ENCODE measurements around the gene DNAH1. TPM values are rescaled to one million over a fixed set of nuclear protein-coding genes. Genes with fewer than 3 reads are reported as not detected.

The DNAH1 gene
- total RNA-seq, 1 donor from 2014 or later, result 11.2 TPM

DNA sequence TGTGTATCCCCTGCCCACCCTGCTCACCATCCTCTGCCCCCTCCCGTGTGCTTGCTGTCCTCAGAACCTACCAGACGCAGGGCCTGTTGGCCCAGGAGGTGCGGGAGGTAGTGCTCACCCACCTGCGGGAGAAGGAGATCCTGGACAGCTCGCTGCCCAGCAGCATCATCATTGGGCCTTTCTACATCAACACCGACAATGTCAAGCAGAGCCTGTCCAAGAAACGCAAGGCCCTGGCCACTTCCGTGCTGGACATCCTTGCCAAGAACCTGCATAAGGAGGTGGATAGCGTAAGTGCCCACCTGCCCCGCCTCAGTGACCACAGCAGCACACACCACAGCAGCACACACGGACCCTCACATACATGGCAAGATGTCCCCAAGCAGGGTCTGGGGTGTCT, 33.0 kb downstream of the DNAH1 start:
- intact Hi-C loops (cut with DNase I), result no loop called here
- Histone ChIP-seq H3K4me3 (no peak overlapping the region), H3K27ac (no peak overlapping the region), H3K9me3 (no peaks in the 10 kb centered on the region), H3K36me3 (peaks cover 20% of the 10 kb centered on the region), H3K4me1 (no peaks in the 10 kb centered on the region), H3K27me3 (no peaks in the 10 kb centered on the region)
- TF ChIP-seq, protein P1, sequence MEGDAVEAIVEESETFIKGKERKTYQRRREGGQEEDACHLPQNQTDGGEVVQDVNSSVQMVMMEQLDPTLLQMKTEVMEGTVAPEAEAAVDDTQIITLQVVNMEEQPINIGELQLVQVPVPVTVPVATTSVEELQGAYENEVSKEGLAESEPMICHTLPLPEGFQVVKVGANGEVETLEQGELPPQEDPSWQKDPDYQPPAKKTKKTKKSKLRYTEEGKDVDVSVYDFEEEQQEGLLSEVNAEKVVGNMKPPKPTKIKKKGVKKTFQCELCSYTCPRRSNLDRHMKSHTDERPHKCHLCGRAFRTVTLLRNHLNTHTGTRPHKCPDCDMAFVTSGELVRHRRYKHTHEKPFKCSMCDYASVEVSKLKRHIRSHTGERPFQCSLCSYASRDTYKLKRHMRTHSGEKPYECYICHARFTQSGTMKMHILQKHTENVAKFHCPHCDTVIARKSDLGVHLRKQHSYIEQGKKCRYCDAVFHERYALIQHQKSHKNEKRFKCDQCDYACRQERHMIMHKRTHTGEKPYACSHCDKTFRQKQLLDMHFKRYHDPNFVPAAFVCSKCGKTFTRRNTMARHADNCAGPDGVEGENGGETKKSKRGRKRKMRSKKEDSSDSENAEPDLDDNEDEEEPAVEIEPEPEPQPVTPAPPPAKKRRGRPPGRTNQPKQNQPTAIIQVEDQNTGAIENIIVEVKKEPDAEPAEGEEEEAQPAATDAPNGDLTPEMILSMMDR (IDR thresholded peaks at IDR 0.05), result no peak
- DNase-seq, result no peak
- no peak for ATAC-seq

DNA sequence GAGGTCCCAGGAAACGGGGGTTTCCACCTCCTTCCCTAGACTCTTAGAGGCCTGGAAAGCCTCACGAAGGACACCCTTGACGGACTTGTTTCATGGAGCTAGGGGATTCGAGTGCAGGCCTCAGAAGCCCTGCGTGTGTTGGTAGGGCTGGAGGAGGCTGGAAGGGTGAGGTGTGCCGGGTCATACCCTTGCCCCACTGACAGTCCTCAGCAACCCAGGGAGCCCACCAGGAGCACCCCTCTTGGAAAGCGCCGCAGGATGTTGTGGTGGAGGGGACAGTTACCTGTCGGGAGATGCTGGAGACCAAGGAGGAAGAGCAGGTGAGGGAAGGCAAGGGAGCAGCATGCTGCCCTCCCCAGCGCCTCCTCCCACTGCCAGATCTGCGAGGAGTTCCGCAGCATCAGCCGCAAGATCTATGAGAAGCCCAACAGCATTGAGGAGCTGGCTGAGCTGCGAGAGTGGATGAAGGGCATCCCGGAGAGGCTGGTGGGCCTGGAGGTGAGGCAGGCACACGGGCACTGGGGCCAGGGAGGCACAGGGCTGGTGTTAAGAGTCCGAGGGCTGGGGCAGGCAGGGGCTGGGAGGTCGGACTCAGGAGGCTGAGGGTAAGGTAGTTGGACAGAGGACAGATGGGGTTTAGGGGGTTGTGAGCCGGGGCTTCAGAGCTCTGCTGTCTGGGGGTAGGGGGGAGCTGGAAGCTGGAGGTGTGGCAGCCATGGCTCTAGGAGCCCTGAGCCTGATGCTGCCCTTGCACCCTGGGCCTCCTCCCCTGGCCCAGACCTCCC, 33.7 kb downstream of the DNAH1 start:
- Histone ChIP-seq H3K4me3 (no peak overlapping the region), H3K27me3 (no peaks in the 10 kb centered on the region), H3K27ac (no peak overlapping the region), H3K4me1 (no peaks in the 10 kb centered on the region), H3K9me3 (no peaks in the 10 kb centered on the region), H3K36me3 (peaks cover 26% of the 10 kb centered on the region)
- intact Hi-C loops (cut with DNase I), result no loop called here
- ATAC-seq (no peak), DNase-seq (no peak)
- TF ChIP-seq, protein P1 (IDR thresholded peaks at IDR 0.05), result no peak

DNA sequence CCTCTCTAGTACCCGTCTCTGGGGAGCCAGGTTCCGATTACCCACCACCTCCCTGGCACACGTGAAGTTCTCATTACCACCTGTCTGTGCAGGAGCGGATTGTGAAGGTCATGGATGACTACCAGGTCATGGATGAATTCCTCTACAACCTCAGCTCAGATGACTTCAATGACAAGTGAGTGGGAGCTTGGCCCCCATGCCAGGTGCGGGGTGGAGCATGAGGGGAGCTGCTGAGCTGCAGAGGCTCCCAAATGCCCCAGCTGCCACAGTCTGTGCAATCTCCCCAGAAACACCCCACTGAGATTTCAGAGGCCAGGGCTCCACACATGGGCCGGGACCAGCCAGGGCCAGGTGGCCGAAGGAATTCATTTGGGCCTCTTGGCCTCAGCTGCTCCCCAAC, 34.3 kb downstream of the DNAH1 start:
- Histone ChIP-seq H3K36me3 (peaks cover 30% of the 10 kb centered on the region), H3K27me3 (no peaks in the 10 kb centered on the region), H3K4me3 (no peak overlapping the region), H3K4me1 (no peaks in the 10 kb centered on the region), H3K27ac (no peak overlapping the region), H3K9me3 (no peaks in the 10 kb centered on the region)
- ATAC-seq (no peak), DNase-seq (no peak)
- intact Hi-C loops (cut with DNase I), result no loop called here
- TF ChIP-seq, protein P1 (IDR thresholded peaks at IDR 0.05), result no peak

DNA sequence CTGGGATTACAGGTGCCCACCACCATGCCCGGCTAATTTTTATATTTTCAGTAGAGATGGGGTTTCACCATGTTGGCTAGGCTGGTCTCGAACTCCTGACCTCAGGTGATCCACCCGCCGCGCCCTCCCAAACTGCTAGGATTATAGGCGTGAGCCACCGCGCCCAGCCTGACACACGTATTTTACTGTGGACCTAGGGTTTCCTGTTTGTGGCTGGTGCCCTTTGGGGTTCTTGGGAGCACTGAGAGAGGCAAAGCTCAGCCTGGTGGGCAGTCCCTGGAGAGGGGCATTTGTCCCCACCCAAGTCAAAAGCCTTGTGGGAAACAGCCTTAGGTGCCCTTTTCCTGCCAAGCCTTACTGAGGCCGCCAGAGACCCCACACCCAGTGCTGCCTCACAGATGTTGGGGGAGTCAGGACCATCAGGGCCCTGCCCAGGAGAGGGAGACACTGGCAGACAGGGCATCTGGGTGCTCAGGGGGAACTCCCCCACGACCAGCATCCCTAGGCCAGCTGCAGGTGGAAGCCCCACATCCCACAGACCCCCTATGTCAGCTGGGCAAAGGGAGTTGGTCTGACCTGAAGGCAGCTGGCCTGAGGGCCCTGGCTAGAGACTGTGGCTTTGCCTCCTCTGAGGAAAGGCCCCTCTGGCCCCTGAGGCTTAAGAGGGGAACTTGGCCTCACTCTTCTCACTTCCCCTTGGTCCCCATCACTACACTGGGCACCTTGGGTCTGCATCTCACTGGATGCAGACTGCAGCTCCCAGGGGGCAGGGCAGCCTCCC, 35.1 kb downstream of the DNAH1 start:
- Histone ChIP-seq H3K27ac (no peak overlapping the region), H3K36me3 (peaks cover 30% of the 10 kb centered on the region), H3K4me1 (no peaks in the 10 kb centered on the region), H3K4me3 (no peak overlapping the region), H3K9me3 (no peaks in the 10 kb centered on the region), H3K27me3 (no peaks in the 10 kb centered on the region)
- ATAC-seq, result no peak
- intact Hi-C loops (cut with DNase I), result no loop called here
- TF ChIP-seq, protein P1 (IDR thresholded peaks at IDR 0.05), result no peak
- DNase-seq, result no peak

DNA sequence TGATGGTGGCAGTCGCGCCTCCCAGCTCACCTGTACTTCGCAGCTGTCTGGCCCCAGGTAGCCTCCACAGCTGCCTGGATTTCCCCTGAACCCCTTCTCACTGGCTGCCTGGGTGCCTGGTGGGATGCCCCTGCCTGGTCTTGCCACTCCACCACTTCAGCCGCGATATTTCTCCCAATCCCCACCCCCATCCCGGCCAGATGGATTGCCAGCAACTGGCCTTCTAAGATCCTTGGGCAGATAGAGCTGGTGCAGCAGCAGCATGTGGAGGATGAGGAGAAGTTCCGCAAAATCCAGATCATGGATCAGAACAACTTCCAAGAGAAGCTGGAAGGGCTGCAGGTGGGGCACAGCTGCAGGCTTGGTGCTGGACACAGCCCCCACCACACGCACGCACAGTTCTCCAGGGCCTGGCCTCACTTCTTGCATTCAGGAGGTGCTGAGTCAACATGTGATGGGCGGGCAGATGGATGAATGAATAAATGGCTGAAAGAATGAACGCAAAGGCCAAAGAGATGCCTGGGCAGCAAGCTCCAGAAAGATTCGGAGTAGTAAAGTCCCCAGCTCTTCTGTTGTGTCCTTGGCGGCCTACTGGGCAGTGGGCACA, 35.7 kb downstream of the DNAH1 start:
- intact Hi-C loops (cut with DNase I), result no loop called here
- Histone ChIP-seq H3K27ac (no peak overlapping the region), H3K9me3 (no peaks in the 10 kb centered on the region), H3K4me3 (no peak overlapping the region), H3K27me3 (no peaks in the 10 kb centered on the region), H3K36me3 (peaks cover 30% of the 10 kb centered on the region), H3K4me1 (no peaks in the 10 kb centered on the region)
- TF ChIP-seq, protein P1 (IDR thresholded peaks at IDR 0.05), result no peak
- ATAC-seq (no peak), DNase-seq (no peak)
